H1 (cell line): Measurements from ENCODE around the gene DTX3. TPM values are rescaled to one million over a fixed set of nuclear protein-coding genes. Genes with fewer than 3 reads are reported as not detected.

Source experiments
- CTCF ChIA-PET: fragments of 300-600 bp; sonication (Branson Sonifier 250); formaldehyde crosslinking; loops from one replicate; lab custom pipeline; 2021; ENCODE audit not compliant: partially characterized antibody; lab: Charles Lee
- POLR2A ChIA-PET: fragments of 300-600 bp; sonication (Branson Sonifier 250); formaldehyde crosslinking; loops from one replicate; lab custom pipeline; 2021; ENCODE audit warnings: inconsistent platforms; ENCODE audit not compliant: partially characterized antibody; lab: Charles Lee
- DNase-seq, 2 experiments: peaks; one replicate each; pipeline versions ENCODE4 v3.0.0 to v3.0.0-alpha.2; 2010 to 2022; ENCODE audit warnings: low spot score in 2 of 2, low read depth in 1 of 2, mixed read lengths in 1 of 2
- FAIRE-seq: peaks from 2 replicates; lab custom pipeline; 2011; peaks lifted over from hg19 to GRCh38; lab: Jason Lieb, UNC
- H2AFZ ChIP-seq: 2 replicates; pipeline ENCODE4 v1.8.1; 2012; ENCODE audit warnings: low read length, inconsistent platforms
- H2AK5ac ChIP-seq: 2 replicates; pipeline ENCODE4 v1.6.1; 2013; ENCODE audit warnings: low read depth, low read length
- H2BK120ac ChIP-seq: replicated peaks from 2 replicates; pipeline ENCODE3; 2013; ENCODE audit warnings: low read depth, low read length, inconsistent platforms
- H2BK12ac ChIP-seq: 2 replicates; pipeline ENCODE4 v1.6.1; 2013; ENCODE audit warnings: low read depth, low read length
- H2BK15ac ChIP-seq: 2 replicates; pipeline ENCODE4 v1.6.1; 2013; ENCODE audit warnings: low read length
- H2BK20ac ChIP-seq: 2 replicates; pipeline ENCODE4 v1.6.1; 2013; ENCODE audit warnings: low read length
- H2BK5ac ChIP-seq: 2 replicates; pipeline ENCODE4 v1.6.1; 2013; ENCODE audit warnings: low read depth, low read length
- H3K14ac ChIP-seq: 2 replicates; pipeline ENCODE4 v1.6.1; 2013; ENCODE audit warnings: inconsistent platforms; ENCODE audit not compliant: insufficient read length
- H3K18ac ChIP-seq: 2 replicates; pipeline ENCODE4 v1.6.1; 2013; ENCODE audit warnings: low read length; ENCODE audit errors: extremely low read depth
- H3K23ac ChIP-seq: 2 replicates; pipeline ENCODE4 v1.6.1; 2013; ENCODE audit warnings: inconsistent platforms; ENCODE audit not compliant: insufficient read length
- H3K23me2 ChIP-seq: 2 replicates; pipeline ENCODE4 v1.6.1; 2013; ENCODE audit warnings: low read depth, low read length
- H3K27ac ChIP-seq: 2 replicates; pipeline ENCODE4 v1.6.1; 2011; ENCODE audit warnings: low read depth, low read length, inconsistent platforms
- H3K27me3 ChIP-seq, 4 experiments: replicated peaks in 1 of 4; 1 replicate in 1 of 4; 2 replicates in 3 of 4; pipeline versions ENCODE4 v1.6.1 to v1.8.1; 2011 to 2013; ENCODE audit warnings: low read length in 3 of 4, mild to moderate bottlenecking in 3 of 4, inconsistent platforms in 2 of 4, mixed read lengths in 2 of 4, moderate library complexity in 1 of 4; ENCODE audit not compliant: control insufficient read depth in 3 of 4, insufficient read depth in 3 of 4; ENCODE audit errors: extremely low read depth in 1 of 4
- H3K36me3 ChIP-seq, 4 experiments: 2 replicates each; pipeline versions ENCODE4 v1.6.1 to v1.8.1; 2011 to 2013; ENCODE audit warnings: mild to moderate bottlenecking in 4 of 4, low read length in 3 of 4, moderate library complexity in 2 of 4, control low read depth in 1 of 4, inconsistent platforms in 1 of 4; ENCODE audit not compliant: insufficient read depth in 4 of 4, control insufficient read depth in 2 of 4
- H3K4ac ChIP-seq: replicated peaks from 2 replicates; pipeline ENCODE3; 2013; ENCODE audit warnings: low read length, low read depth, mixed read lengths, inconsistent platforms; ENCODE audit not compliant: insufficient read length
- H3K4me1 ChIP-seq, 4 experiments: replicated peaks in 1 of 4; 1 replicate in 1 of 4; 2 replicates in 3 of 4; pipeline versions ENCODE4 v1.6.1 to v1.8.1; 2011 to 2013; ENCODE audit warnings: low read length in 3 of 4, inconsistent platforms in 2 of 4, mixed read lengths in 1 of 4; ENCODE audit not compliant: insufficient read depth in 4 of 4, control insufficient read depth in 3 of 4
- H3K4me2 ChIP-seq, 2 experiments: 2 replicates each; pipeline versions ENCODE4 v1.6.1 to v1.8.1; 2011 to 2013; ENCODE audit warnings: low read depth in 2 of 2, low read length in 2 of 2, control low read depth in 1 of 2, inconsistent platforms in 1 of 2, mild to moderate bottlenecking in 1 of 2; ENCODE audit not compliant: insufficient read depth in 1 of 2
- H3K4me3 ChIP-seq, 4 experiments: fragments of 200-600, 300-600 bp in 1 of 4; sonication (generic), shearing (Covaris generic), sonication (Bioruptor Twin) in 1 of 4; 2 replicates each; pipeline versions ENCODE4 v1.5.1 to v1.8.1; 2011 to 2016; ENCODE audit warnings: low read length in 4 of 4, low read depth in 3 of 4, control low read depth in 2 of 4, inconsistent platforms in 2 of 4, mild to moderate bottlenecking in 2 of 4, mixed read lengths in 1 of 4, moderate library complexity in 1 of 4; ENCODE audit not compliant: insufficient read depth in 2 of 4; ENCODE audit errors: extremely low read depth in 1 of 4
- H3K56ac ChIP-seq: replicated peaks from 2 replicates; pipeline ENCODE3; 2013; ENCODE audit warnings: low read depth, mild to moderate bottlenecking, mixed read lengths, low read length, inconsistent platforms; ENCODE audit not compliant: insufficient read length
- H3K79me1 ChIP-seq: 2 replicates; pipeline ENCODE4 v1.6.1; 2013; ENCODE audit warnings: low read depth, low read length, control low read depth
- H3K79me2 ChIP-seq, 2 experiments: 2 replicates each; pipeline versions ENCODE4 v1.6.1 to v1.8.1; 2012 to 2013; ENCODE audit warnings: low read length in 2 of 2, mild to moderate bottlenecking in 2 of 2, inconsistent platforms in 1 of 2; ENCODE audit not compliant: insufficient read depth in 2 of 2, control insufficient read depth in 1 of 2
- H3K9ac ChIP-seq, 4 experiments: replicated peaks in 1 of 4; 1 replicate in 1 of 4; 2 replicates in 3 of 4; pipeline versions ENCODE4 v1.6.1 to v1.8.1; 2011 to 2013; ENCODE audit warnings: low read depth in 3 of 4, low read length in 3 of 4, control low read depth in 2 of 4, mild to moderate bottlenecking in 2 of 4, moderate library complexity in 2 of 4, inconsistent platforms in 1 of 4; ENCODE audit errors: extremely low read depth in 1 of 4
- H3K9me3 ChIP-seq, 2 experiments: 2 replicates each; pipeline versions ENCODE4 v1.6.1 to v1.8.1; 2012 to 2013; ENCODE audit warnings: mild to moderate bottlenecking in 2 of 2, moderate library complexity in 2 of 2, control low read depth in 1 of 2, inconsistent platforms in 1 of 2, low read depth in 1 of 2, low read length in 1 of 2, mixed read lengths in 1 of 2; ENCODE audit not compliant: insufficient read depth in 2 of 2
- H4K20me1 ChIP-seq, 2 experiments: replicated peaks in 1 of 2; 2 replicates each; pipeline versions ENCODE3 to v1.8.1; 2011 to 2013; ENCODE audit warnings: inconsistent platforms in 2 of 2, low read length in 2 of 2, mild to moderate bottlenecking in 1 of 2; ENCODE audit not compliant: insufficient read depth in 2 of 2, control insufficient read depth in 1 of 2
- H4K5ac ChIP-seq: 2 replicates; pipeline ENCODE4 v1.6.1; 2013; ENCODE audit warnings: low read length, low read depth, mixed read lengths, inconsistent platforms; ENCODE audit not compliant: insufficient read length
- H4K8ac ChIP-seq: 2 replicates; pipeline ENCODE4 v1.8.0; 2013; ENCODE audit warnings: mild to moderate bottlenecking, moderate library complexity, low read length, inconsistent platforms; ENCODE audit not compliant: insufficient read depth; ENCODE audit errors: extremely low read depth
- H4K91ac ChIP-seq: replicated peaks from 2 replicates; pipeline ENCODE3; 2013; ENCODE audit warnings: low read length, mixed read lengths, inconsistent platforms; ENCODE audit not compliant: insufficient read length
- BCL11A ChIP-seq, 2 experiments: IDR thresholded peaks; one replicate each; pipeline ENCODE4 v1.6.1; 2011; ENCODE audit warnings: low read depth in 2 of 2, low read length in 2 of 2, mild to moderate bottlenecking in 2 of 2
- EP300 ChIP-seq, 2 experiments: IDR thresholded peaks; 1 replicate in 1 of 2; 2 replicates in 1 of 2; pipeline ENCODE4 v1.6.1; 2011 to 2012; ENCODE audit warnings: low read depth in 2 of 2, low read length in 2 of 2, mild to moderate bottlenecking in 2 of 2, borderline replicate concordance in 1 of 2, inconsistent platforms in 1 of 2, moderate library complexity in 1 of 2
- KDM1A ChIP-seq: fragments of 200-600, 300-600 bp; sonication (generic); IDR thresholded peaks from 2 replicates; pipeline ENCODE4 v1.7.1; 2016; ENCODE audit warnings: mild to moderate bottlenecking, low read length, borderline replicate concordance
- RBBP5 ChIP-seq: IDR thresholded peaks from 2 replicates; pipeline ENCODE4 v1.7.1; 2012; ENCODE audit warnings: low read depth, mild to moderate bottlenecking, inconsistent platforms, low read length, moderate library complexity, borderline replicate concordance
- SAP30 ChIP-seq: fragments of 300-600 bp; sonication (generic); IDR thresholded peaks from 2 replicates; pipeline ENCODE4 v1.7.1; 2012; ENCODE audit warnings: low read length, moderate library complexity, mild to moderate bottlenecking, inconsistent platforms; ENCODE audit not compliant: insufficient read depth, insufficient replicate concordance
- SP2 ChIP-seq: IDR thresholded peaks from 2 replicates; pipeline ENCODE4 v1.6.1; 2012; ENCODE audit warnings: mild to moderate bottlenecking, low read length, inconsistent platforms
- TAF1 ChIP-seq: IDR thresholded peaks from 2 replicates; pipeline ENCODE4 v1.6.1; 2011; ENCODE audit warnings: mild to moderate bottlenecking, low read depth, low read length
- WGBS, 2 experiments: shearing (Covaris generic) in 1 of 2; methylation state at CpG; one replicate each; pipeline versions ENCODE4 v1.1.6 to v1.1.7; 2013 to 2015; ENCODE audit warnings: low lambda C conversion rate in 2 of 2, mixed read lengths in 2 of 2, inconsistent platforms in 1 of 2, low coverage in 1 of 2, missing lambda C conversion rate in 1 of 2; ENCODE audit not compliant: insufficient replicate concordance in 2 of 2, insufficient coverage in 1 of 2, insufficient read length in 1 of 2; ENCODE audit errors: extremely low coverage in 1 of 2, missing lambda C conversion rate in 1 of 2; 5-methylcytosine and 5-hydroxymethylcytosine counted together
- polyA plus RNA-seq, 7 experiments: library from polyadenylated mRNA; depleted of rRNA in 3 of 7; stranded (reverse) in 5 of 7; unstranded in 2 of 7; fragments of >200 nt in 5 of 7; fragments of 200-250 nt in 2 of 7; gene quantifications; 1 replicate in 5 of 7; 2 replicates in 1 of 7; 4 replicates in 1 of 7; pipeline versions ENCODE4 v1.2.1 to v1.2.3, GENCODE V29; 2011 to 2013; ENCODE audit warnings: missing spikeins in 2 of 7, mixed read lengths in 2 of 7
- total RNA-seq: library from RNA; stranded (reverse); fragmentation: NEBNext Ultra II Directional; extraction: Animal tissue kit (Norgen Biotek cat#: 25700); gene quantifications from 2 replicates; pipeline ENCODE4 v1.2.1, GENCODE V29; 2021
- TF ChIP-seq, protein P1 (sequence below): IDR thresholded peaks from 2 replicates; pipeline ENCODE4 v1.6.1; 2012; ENCODE audit warnings: inconsistent platforms

The DTX3 gene
- total and polyA plus RNA-seq, 2 of the 8 experiments (the other 6 are each of a cell fraction or from before 2014, with no cell fraction given): 41.8 to 92.5 TPM

DNA sequence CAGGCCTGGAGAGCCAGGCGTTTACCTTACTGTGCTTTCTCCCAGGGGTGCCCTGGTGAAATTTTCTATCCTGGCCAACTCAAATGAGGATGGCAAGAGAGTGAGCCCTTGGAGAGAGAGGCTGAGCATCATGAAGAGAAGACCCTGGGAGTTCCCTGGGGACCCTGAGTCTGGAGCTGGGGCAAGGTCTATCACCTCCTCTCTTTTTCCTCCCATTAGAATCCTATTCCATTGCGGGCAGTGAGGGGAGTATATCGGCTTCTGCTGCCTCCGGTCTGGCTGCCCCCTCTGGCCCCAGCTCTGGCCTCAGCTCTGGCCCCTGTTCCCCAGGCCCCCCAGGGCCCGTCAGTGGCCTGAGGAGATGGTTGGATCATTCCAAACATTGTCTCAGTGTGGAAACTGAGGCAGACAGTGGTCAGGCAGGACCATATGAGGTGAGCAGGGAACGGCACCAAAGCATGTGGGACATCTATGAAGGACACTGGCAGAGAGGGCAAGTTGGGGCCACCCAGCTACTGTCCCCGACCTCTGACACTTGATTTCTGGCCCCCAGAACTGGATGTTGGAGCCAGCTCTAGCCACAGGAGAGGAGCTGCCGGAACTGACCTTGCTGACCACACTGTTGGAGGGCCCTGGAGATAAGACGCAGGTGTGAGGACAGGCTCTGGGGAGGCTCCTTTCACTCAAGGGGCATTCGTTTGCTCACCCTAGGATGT lies 8.2 kb downstream of the DTX3 start:
- H3K18ac ChIP-seq: no peak overlapping the region; the same call in 1 of the 2 replicates
- ChIA-PET POLR2A (interaction anchor here (0.6 to 6.8 kb wide), 9 partner anchors 7 to 164 kb away, joined by 3 to 45 read pairs (median 3); partner anchors contain the start of genes DDIT3 and TSPAN31), CTCF (interaction anchor here (0.9 to 12.5 kb wide), 7 partner anchors 8 to 129 kb away, joined by 3 to 124 read pairs (median 5); partner anchors contain the start of gene B4GALNT1)
- 85% methylated on average over 10 of the region's 10 CpGs; no CpG with 5 or more reads in 1 of the 2 experiments for WGBS, 2 experiments
- H4K8ac ChIP-seq: no peak overlapping the region
- H3K23me2 ChIP-seq: peaks cover 19% of the 10 kb centered on the region; the same call in 1 of the 2 replicates
- peak overlapping the region; percentile 35 for H3K4ac ChIP-seq
- H3K27me3 ChIP-seq: peaks cover 8 to 74% (median 62%) of the 10 kb centered on the region in 4 experiments
- H2AK5ac ChIP-seq: peak overlapping the region; percentile 24; the same call in 1 of the 2 replicates
- H4K91ac ChIP-seq: no peak overlapping the region
- H2BK15ac ChIP-seq: no peak overlapping the region; the same call in 1 of the 2 replicates
- no peak overlapping the region for H3K9ac ChIP-seq
- no peak overlapping the region for H3K27ac ChIP-seq
- FAIRE-seq: no peak
- no peak overlapping the region for H3K56ac ChIP-seq
- H2BK5ac ChIP-seq: no peak overlapping the region
- H3K23ac ChIP-seq: no peak overlapping the region
- no peaks in the 10 kb centered on the region for H3K79me2 ChIP-seq
- peaks cover 8 to 17% (median 12%) of the 10 kb centered on the region in 4 experiments for H3K4me1 ChIP-seq
- H3K14ac ChIP-seq: no peak overlapping the region
- H3K9me3 ChIP-seq: no peaks in the 10 kb centered on the region
- peak overlapping the region; percentile 75; the same call in 1 of the 2 replicates for H2BK12ac ChIP-seq
- peak overlapping the region in 1 of 4 experiments; percentile 73; a peak in 1 of 8 replicates for H3K4me3 ChIP-seq
- H4K20me1 ChIP-seq: peaks cover 0 to 6% of the 10 kb centered on the region in 2 experiments
- no peak overlapping the region for H2BK120ac ChIP-seq
- no peak for TF ChIP-seq RBBP5
- no peak for TF ChIP-seq EP300 (IDR thresholded peaks at IDR 0.05; ENCODE audit: borderline replicate concordance in 1 of 2, low read depth in 2 of 2, low read length in 2 of 2)
- no peak for TF ChIP-seq SP2
- TF ChIP-seq SAP30: no peak
- no peak for TF ChIP-seq KDM1A
- TF ChIP-seq BCL11A (IDR thresholded peaks at IDR 0.05; ENCODE audit: low read depth in 2 of 2, low read length in 2 of 2): no peak
- TF ChIP-seq TAF1: no peak
- TF ChIP-seq, protein P1, sequence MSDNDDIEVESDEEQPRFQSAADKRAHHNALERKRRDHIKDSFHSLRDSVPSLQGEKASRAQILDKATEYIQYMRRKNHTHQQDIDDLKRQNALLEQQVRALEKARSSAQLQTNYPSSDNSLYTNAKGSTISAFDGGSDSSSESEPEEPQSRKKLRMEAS: no peak
- TF ChIP-seq, all 59 proteins: peak for 0
- no peak overlapping the region for H4K5ac ChIP-seq
- H2AFZ ChIP-seq: no peak overlapping the region
- DNase-seq: no peak
- H2BK20ac ChIP-seq: no peak overlapping the region
- no peaks in the 10 kb centered on the region for H3K79me1 ChIP-seq
- peak overlapping the region in 1 of 2 experiments; percentile 97; a peak in 1 of 4 replicates for H3K4me2 ChIP-seq
- H3K36me3 ChIP-seq: peaks cover 0 to 4% (median 0%) of the 10 kb centered on the region in 4 experiments; a peak in 2 of 8 replicates
